ENCODE data around the gene UBAC1. TPM values are rescaled to one million over a fixed set of nuclear protein-coding genes. Genes with fewer than 3 reads are reported as not detected.
"Not testable (repeated sequence)": the region's sequence is repeated elsewhere in the genome, so short reads cannot be mapped to it uniquely, and the experiment has no call there.

UBAC1 gene
- total RNA-seq, 1 donor from 2014 or later: 51.9 TPM

DNA sequence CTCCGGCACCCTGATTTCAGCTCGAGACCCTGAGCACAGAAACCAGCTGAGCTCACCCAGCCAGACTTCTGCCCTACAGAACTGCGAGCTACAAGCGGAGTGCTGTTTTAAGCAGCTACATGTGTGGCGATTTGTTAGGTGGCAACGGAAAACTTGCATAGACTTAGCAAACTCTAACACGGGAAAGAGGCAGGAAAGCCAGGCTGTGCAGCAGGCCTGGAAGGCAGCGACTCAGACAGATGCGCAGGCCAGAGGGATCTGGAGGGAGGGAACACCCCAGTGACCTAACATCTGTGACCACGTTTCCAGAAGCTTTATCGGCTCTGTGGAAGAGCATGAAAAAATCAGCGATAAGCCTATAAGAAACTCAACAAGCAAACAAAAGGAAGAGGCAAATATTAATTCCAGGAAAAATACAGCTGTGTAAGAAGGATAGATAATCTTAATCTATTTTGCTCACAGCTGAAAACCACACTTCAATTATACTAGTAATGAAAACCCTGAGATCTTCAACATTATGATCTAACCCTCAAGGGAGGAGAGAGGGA is 11.0 kb downstream of the UBAC1 start:
- H3K9me3 Mint-ChIP-seq: no peaks in the 10 kb centered on the region
- no peak overlapping the region for H3K27ac Mint-ChIP-seq (ENCODE audit: unreplicated experiment)
- H3K4me1 Mint-ChIP-seq: no peaks in the 10 kb centered on the region
- DNase-seq (ENCODE audit: low read depth, low spot score): no peak
- no peaks in the 10 kb centered on the region for H3K27me3 Mint-ChIP-seq (ENCODE audit: low read depth)
- peaks cover 5% of the 10 kb centered on the region for H3K36me3 Mint-ChIP-seq (ENCODE audit: low read depth)
- H3K4me3 Mint-ChIP-seq: no peak overlapping the region
- TF ChIP-seq, protein P1, sequence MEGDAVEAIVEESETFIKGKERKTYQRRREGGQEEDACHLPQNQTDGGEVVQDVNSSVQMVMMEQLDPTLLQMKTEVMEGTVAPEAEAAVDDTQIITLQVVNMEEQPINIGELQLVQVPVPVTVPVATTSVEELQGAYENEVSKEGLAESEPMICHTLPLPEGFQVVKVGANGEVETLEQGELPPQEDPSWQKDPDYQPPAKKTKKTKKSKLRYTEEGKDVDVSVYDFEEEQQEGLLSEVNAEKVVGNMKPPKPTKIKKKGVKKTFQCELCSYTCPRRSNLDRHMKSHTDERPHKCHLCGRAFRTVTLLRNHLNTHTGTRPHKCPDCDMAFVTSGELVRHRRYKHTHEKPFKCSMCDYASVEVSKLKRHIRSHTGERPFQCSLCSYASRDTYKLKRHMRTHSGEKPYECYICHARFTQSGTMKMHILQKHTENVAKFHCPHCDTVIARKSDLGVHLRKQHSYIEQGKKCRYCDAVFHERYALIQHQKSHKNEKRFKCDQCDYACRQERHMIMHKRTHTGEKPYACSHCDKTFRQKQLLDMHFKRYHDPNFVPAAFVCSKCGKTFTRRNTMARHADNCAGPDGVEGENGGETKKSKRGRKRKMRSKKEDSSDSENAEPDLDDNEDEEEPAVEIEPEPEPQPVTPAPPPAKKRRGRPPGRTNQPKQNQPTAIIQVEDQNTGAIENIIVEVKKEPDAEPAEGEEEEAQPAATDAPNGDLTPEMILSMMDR (conservative IDR thresholded peaks at IDR 0.05): no peak

DNA sequence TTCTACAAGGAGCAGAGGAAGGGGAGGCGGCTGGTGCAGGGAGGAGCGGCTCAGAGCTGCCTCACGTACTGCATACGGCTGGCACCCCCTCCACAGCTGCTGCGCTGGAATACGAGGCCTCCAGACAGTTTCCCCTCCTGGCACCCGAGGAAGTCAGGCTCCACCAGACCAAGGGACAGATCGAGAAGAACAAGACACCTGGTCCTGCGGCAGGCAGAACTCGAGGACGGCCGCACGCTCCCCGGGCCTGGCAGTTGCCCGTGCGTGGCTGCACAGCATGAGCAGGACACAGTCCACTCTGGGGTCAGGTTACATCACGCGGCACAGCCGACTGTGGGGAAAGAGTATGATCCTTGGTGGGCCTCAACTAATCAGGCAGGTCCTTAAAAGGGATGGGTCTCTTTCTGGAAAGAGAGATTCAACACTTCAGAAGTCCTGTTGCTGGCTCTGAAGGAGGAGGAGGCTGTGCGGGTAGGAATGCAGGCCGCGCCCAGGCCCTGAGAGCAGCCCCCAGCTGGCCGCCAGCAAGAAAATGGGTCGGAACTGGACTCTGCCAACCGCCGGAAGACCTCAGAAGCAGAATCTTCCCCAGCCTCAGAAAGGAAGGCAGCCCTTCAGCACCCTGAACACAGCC is 11.6 kb downstream of the UBAC1 start:
- no peak for DNase-seq (ENCODE audit: low read depth, low spot score)
- peaks cover 8% of the 10 kb centered on the region for H3K36me3 Mint-ChIP-seq (ENCODE audit: low read depth)
- H3K27ac Mint-ChIP-seq (ENCODE audit: unreplicated experiment): no peak overlapping the region
- no peaks in the 10 kb centered on the region for H3K4me1 Mint-ChIP-seq
- no peak overlapping the region for H3K4me3 Mint-ChIP-seq
- TF ChIP-seq, protein P1 (conservative IDR thresholded peaks at IDR 0.05): no peak
- H3K27me3 Mint-ChIP-seq (ENCODE audit: low read depth): no peaks in the 10 kb centered on the region
- H3K9me3 Mint-ChIP-seq: no peaks in the 10 kb centered on the region

DNA sequence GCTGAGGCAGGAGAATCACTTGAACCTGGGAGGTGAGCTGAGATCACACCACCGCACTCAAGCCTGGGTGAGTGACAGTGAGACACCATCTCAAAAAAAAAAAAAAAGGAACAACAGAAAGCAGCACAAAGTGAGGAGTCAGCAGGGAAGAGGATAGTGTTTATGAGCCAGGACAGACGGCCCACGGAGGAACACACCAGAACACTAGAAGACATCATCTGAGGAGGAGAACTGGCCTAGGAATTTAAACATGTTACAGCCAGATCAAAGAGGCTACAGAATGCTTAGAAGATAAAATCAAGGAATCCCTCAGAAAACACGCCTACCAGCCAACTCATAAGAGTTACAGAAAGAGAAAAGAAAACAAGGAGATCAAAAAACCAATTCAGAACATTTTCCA is 12.2 kb downstream of the UBAC1 start:
- Mint-ChIP-seq H3K36me3 (ENCODE audit: low read depth) (peaks cover 9% of the 10 kb centered on the region), H3K4me1 (no peaks in the 10 kb centered on the region)

DNA sequence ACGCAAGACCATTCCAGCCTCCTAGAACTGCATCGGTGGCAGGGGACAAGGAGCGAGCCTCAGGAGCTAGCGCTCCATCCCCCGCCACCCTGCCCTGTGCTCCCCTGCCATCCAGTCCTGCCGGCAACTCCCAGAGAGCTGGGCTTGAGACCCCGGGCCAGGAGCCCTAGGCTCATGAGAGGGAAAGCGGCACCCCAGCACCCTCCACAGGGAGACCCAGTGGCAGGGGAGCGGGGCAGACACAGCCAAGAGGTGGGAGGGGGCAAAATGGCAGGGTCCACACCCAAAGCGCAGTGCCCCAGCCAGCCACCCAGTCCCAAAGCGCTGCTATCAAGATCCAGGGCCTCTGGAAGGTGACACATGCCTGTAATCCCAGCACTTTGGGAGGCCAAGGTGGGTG is 12.7 kb downstream of the UBAC1 start:
- Mint-ChIP-seq H3K9me3 (no peaks in the 10 kb centered on the region), H3K27me3 (ENCODE audit: low read depth) (no peaks in the 10 kb centered on the region), H3K36me3 (ENCODE audit: low read depth) (peaks cover 12% of the 10 kb centered on the region), H3K4me3 (no peak overlapping the region), H3K27ac (ENCODE audit: unreplicated experiment) (no peak overlapping the region), H3K4me1 (no peaks in the 10 kb centered on the region)
- no peak for DNase-seq (ENCODE audit: low read depth, low spot score)
- TF ChIP-seq, protein P1 (conservative IDR thresholded peaks at IDR 0.05): no peak

More for the DNA sequence above, 12.2 kb downstream of the UBAC1 start:
- no peak for DNase-seq (ENCODE audit: low read depth, low spot score)
- TF ChIP-seq, protein P1 (conservative IDR thresholded peaks at IDR 0.05): no peak
- Mint-ChIP-seq H3K4me3 (no peak overlapping the region), H3K9me3 (no peaks in the 10 kb centered on the region), H3K27me3 (ENCODE audit: low read depth) (no peaks in the 10 kb centered on the region), H3K27ac (ENCODE audit: unreplicated experiment) (no peak overlapping the region)

DNA sequence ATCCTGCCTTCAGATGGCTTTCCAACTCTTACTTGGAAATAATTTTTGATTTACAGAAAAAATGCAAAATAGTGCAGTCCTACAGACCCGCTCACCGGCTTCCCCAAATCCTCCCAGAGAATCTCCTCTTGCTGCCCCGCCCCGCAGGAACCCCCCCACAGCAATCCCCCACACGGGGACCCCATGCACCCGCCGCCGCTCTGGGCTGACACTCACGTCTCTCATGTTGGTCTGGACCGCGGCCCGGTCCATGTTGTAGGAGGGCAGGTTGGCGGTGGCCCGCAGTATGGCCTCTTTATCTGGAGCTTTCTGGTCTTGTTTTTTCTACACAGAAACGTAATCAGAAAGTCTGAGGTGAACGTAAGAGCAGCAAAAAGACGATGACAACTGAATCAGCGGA is 13.6 kb downstream of the UBAC1 start:
- H3K4me1 Mint-ChIP-seq: no peaks in the 10 kb centered on the region

DNA sequence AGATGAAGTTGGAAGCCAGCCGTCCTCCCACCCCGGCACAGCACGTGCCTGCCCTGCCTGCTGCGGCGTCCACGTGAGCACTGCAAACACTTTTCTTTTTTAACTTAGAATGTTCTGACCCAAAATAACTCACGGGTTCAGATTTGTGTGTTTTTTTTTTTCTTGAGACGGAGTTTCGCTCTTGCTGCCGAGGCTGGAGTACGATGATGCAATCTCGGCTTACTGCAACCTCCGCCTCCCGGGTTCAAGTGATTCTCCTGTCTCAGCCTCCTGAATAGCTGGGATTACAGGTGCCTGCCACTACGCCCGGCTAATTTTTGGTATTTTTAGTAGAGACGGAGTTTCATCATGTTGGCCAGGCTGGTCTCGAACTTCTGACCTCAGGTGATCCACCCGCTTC is 14.1 kb downstream of the UBAC1 start:
- peaks cover 11% of the 10 kb centered on the region for H3K36me3 Mint-ChIP-seq (ENCODE audit: low read depth)
- H3K4me3 Mint-ChIP-seq; H3K27ac Mint-ChIP-seq (ENCODE audit: unreplicated experiment); H3K27me3 Mint-ChIP-seq (ENCODE audit: low read depth); DNase-seq (ENCODE audit: low read depth, low spot score); H3K9me3 Mint-ChIP-seq; H3K4me1 Mint-ChIP-seq: not testable (repeated sequence)

More for the DNA sequence above, 13.6 kb downstream of the UBAC1 start:
- Mint-ChIP-seq H3K36me3 (ENCODE audit: low read depth) (peaks cover 11% of the 10 kb centered on the region), H3K9me3 (no peaks in the 10 kb centered on the region), H3K4me3 (no peak overlapping the region), H3K27ac (ENCODE audit: unreplicated experiment) (peak overlapping the region; percentile 85), H3K27me3 (ENCODE audit: low read depth) (no peaks in the 10 kb centered on the region)
- TF ChIP-seq, protein P1 (conservative IDR thresholded peaks at IDR 0.05): no peak
- DNase-seq (ENCODE audit: low read depth, low spot score): no peak

Measured in neural crest cell (in vitro differentiated cells).